ENCODE measurements around the gene TTYH3.

Gene TTYH3

DNA sequence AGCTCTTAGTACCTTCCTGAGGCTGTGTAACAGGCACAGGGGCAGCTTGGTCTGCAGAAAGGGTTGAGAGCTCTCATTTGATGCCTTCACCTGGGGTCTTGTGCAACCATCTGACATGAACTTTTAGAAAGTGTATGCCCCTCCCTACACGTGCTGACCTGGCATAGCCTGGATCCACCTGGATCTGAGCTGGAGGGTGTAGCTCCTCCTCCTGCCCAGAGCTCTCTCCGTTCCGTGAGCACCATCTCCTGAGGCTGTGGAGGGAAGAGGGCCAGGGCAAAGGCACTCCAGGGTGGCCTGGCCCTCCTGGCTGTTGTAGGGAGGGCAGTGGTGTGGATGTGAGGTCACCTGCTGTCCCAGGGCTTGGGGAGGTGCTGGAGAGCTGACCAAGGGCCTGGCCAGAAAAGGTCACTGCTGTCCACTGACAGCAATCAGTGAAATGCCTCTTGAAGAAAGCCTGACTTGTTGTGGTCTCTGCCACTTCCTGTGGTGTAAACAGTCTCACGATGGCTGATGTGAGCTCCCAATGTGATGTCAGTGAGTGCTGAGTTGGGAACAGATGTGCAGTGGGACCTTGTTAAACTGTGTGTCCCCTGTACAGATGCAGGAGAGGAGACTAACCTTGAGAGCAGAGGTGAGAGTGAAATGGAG lies 79.2 kb downstream of the TTYH3 start:
- DNase-seq = no peak

DNA sequence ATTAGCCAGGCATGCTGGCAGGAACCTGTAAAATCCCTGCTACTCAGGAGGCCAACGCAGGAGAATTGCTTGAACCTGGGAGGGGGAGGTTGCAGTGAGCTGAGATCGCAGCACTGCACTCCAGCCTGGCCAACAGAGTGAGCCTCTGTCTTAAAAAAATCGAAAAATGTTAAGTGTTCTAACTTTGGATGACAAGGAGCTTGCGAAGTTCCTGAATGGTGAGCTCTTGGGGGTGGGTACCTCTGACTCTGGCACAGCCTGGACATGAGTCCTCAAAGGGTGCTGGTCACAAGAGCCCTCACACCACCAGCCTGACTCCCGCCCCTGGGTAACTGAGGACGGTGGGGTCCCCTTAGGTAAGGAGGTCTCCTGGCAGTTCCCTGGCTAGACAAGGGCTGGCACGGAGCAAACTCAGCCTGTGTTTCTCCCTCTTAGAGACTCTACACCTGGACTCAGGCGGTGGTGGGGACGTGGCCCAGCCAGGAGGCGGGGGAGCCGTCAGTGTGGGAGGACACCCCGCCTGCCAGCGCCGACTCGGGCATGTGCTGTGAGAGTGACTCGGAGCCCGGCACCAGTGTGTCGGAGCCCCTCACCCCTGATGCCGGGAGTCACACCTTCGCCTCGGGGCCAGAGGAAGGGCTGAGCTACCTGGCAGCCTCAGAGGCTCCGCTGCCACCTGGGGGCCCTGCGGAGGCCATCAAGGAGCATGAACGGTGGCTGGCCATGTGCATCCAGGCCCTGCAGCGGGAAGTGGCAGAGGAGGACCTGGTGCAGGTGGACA lies 80.3 kb downstream of the TTYH3 start:
- DNase-seq = no peak

DNA sequence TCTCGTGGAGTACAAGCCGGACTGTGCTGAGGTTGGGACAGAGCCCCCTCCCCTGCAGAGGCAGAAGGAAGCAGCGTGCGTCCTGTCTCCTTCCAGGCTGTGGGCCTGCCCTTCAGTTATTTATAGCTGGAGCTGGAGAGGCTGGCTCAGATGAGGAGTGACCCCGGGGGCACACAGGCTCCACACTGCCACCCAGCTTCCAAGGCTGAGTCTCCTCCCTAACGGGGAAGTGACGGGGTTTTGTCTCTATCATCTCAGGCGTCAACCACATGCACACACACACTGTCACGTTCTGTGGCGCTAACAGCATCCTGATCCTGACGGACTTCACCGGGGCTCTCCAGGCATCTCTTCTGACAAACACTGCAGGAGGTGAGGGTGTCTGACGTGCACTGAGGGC lies 81.6 kb downstream of the TTYH3 start:
- DNase-seq = no peak

DNA sequence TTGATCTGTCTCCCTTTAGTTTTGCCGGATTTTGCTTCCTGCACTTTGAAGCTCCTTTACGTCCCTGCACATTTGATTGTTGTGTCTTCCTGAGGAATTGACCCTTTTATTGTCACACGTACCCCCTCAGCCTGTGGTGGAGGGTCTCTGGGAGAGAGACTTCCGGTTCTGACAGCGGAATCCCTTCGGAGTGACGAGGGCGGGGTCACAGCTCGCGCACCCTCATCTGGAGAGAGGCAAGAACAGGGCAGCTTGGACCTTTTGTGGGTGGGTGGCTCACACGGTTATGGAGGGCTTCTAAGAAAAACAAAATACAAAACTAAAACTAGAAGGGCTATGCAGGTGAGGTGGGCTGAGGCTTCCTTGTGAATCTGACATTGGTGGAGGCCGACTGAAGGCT lies 82.2 kb downstream of the TTYH3 start:
- DNase-seq = no peak

Measured in NCI-H226 (cell line).